Neural progenitor cell (in vitro differentiated cells): Measurements from ENCODE around the gene SPATC1L.

Experiments
- CTCF ChIP-seq: fragments of 200-600 bp; sonication (generic); IDR thresholded peaks from 2 replicates; pipeline ENCODE4 v1.5.1; 2017; ENCODE audit warnings: antibody characterized with exemption, mild to moderate bottlenecking
- EZH2 ChIP-seq: fragments of 200-600 bp; sonication (generic); IDR thresholded peaks from 2 replicates; pipeline ENCODE4 v1.6.1; 2017; ENCODE audit warnings: antibody characterized with exemption, mild to moderate bottlenecking, moderate library complexity

- no peak for TF ChIP-seq EZH2
- TF ChIP-seq CTCF: no peak
Observed at GRCh38 chr21:46124926-46125845, 59.1 kb downstream of the SPATC1L start.
